Type B pancreatic cell (in vitro differentiated cells): Measurements from ENCODE around the gene EPPIN. TPM values are rescaled to one million over a fixed set of nuclear protein-coding genes. Genes with fewer than 3 reads are reported as not detected.

Experiments
- DNase-seq: peaks from one replicate; pipeline ENCODE4 v3.0.0; 2021; ENCODE audit warnings: mixed read lengths; ENCODE audit not compliant: unreplicated experiment; ENCODE audit errors: extremely low spot score
- H3K27ac Mint-ChIP-seq: 2 replicates; pipeline ENCODE4 v1.8.0; 2021; ENCODE audit warnings: mild to moderate bottlenecking, mixed read lengths
- H3K27me3 Mint-ChIP-seq: 2 replicates; pipeline ENCODE4 v1.8.0; 2021; ENCODE audit warnings: mixed read lengths
- H3K36me3 Mint-ChIP-seq: 2 replicates; pipeline ENCODE4 v1.8.0; 2021; ENCODE audit warnings: mixed read lengths
- H3K4me1 Mint-ChIP-seq: one replicate; pipeline ENCODE4 v1.8.0; 2021; ENCODE audit warnings: mixed read lengths; ENCODE audit not compliant: unreplicated experiment
- H3K4me3 Mint-ChIP-seq: 2 replicates; pipeline ENCODE4 v1.8.0; 2021; ENCODE audit warnings: mild to moderate bottlenecking, mixed read lengths
- H3K9me3 Mint-ChIP-seq: 2 replicates; pipeline ENCODE4 v1.8.0; 2021; ENCODE audit warnings: mixed read lengths
- total RNA-seq: library from RNA; stranded (reverse); gene quantifications from 2 replicates; pipeline ENCODE4 v1.2.1, GENCODE V29; 2021; ENCODE audit warnings: low replicate concordance
- TF ChIP-seq, protein P1 (sequence below): fragments of 200-600 bp; sonication (generic); conservative IDR thresholded peaks from 2 replicates; pipeline ENCODE4 v1.5.0; 2021; ENCODE audit warnings: antibody characterized with exemption, mild to moderate bottlenecking

The EPPIN gene
- total RNA-seq, 1 donor from 2014 or later = not detected

DNA sequence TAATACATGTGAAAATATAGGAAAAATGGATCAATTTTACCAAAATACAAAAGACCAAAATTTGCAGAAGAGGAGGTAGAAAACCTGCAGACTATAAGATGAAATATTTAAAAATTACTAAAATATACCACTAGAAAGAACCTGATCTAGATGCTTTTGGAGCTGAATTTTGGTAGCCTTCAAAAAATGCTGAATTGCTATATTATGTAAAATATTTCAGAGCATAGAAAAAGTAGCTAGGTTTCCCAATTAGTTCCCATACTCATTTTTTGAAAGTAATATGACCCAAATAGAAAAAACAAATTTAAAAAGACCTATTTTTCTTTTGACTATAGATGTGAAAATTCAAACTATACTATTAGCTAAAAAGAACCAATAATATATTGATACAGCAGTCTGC, 3.6 kb upstream of the EPPIN start:
- Mint-ChIP-seq H3K9me3 (no peaks in the 10 kb centered on the region), H3K4me1 (no peaks in the 10 kb centered on the region), H3K36me3 (no peaks in the 10 kb centered on the region), H3K27ac (no peak overlapping the region), H3K27me3 (peaks cover 46% of the 10 kb centered on the region), H3K4me3 (no peak overlapping the region)
- TF ChIP-seq, protein P1, sequence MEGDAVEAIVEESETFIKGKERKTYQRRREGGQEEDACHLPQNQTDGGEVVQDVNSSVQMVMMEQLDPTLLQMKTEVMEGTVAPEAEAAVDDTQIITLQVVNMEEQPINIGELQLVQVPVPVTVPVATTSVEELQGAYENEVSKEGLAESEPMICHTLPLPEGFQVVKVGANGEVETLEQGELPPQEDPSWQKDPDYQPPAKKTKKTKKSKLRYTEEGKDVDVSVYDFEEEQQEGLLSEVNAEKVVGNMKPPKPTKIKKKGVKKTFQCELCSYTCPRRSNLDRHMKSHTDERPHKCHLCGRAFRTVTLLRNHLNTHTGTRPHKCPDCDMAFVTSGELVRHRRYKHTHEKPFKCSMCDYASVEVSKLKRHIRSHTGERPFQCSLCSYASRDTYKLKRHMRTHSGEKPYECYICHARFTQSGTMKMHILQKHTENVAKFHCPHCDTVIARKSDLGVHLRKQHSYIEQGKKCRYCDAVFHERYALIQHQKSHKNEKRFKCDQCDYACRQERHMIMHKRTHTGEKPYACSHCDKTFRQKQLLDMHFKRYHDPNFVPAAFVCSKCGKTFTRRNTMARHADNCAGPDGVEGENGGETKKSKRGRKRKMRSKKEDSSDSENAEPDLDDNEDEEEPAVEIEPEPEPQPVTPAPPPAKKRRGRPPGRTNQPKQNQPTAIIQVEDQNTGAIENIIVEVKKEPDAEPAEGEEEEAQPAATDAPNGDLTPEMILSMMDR = no peak
- DNase-seq = no peak

DNA sequence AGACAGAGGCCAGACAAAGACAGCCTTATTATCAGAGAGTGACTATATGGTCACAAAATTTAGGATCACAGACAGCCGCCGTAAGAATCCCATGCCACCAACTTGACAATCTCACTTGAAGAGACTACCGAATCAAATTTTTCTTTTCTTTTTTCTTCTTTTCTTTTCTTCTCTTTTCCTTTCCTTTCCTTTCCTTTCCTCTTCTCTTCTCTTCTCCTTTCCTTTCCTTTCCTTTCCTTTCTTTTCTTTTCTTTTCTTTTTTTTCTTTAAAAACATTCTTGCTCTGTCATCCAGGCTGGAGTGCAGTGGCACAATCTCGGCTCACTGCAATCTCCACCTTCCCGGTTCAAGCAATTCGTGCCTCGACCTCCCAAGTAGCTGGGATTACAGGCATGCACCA, 1.2 kb upstream of the EPPIN start:
- Mint-ChIP-seq H3K9me3 (peaks cover 5% of the 10 kb centered on the region), H3K36me3 (peaks cover 4% of the 10 kb centered on the region), H3K27me3 (peaks cover 62% of the 10 kb centered on the region), H3K4me3 (no peak overlapping the region), H3K4me1 (no peaks in the 10 kb centered on the region), H3K27ac (no peak overlapping the region)
- no peak for DNase-seq
- TF ChIP-seq, protein P1 = no peak

DNA sequence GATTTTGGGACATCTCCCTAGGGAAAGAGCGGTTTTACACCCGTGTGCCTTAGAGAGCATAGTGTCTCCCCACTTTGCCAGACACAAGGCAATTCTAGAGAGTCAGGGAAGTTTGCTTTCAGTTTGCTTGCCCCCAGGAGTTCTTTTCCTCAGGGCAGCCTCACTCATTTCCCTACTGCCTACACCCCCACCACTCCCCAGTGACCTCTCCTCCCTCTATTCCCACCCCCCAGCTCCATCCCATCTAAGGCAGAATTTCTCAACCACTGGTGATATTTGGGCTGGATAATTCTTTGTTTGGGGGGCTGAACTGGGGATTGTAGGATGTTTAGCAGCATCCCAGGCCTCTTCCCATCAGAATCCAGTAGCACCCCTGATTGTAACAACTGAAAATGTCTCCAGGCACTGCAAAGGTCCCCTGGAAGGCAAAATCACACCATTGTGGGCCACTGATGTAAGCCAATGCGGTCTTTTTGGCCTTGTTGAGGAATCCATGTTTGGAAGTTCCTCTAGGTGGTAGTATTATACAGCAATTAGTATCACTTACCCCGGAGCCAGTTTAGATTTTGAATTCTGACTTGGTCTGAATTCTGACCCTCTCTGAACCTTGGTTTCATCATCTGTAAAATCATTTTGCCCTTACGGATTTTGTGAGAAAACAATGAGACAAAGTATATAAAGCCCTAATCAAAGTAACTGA, 1.3 kb downstream of the EPPIN start:
- peaks cover 4% of the 10 kb centered on the region for H3K36me3 Mint-ChIP-seq
- peaks cover 5% of the 10 kb centered on the region for H3K9me3 Mint-ChIP-seq
- no peak overlapping the region for H3K4me3 Mint-ChIP-seq
- no peak for DNase-seq
- peak overlapping the region; percentile 57 for H3K27ac Mint-ChIP-seq
- no peaks in the 10 kb centered on the region for H3K4me1 Mint-ChIP-seq
- H3K27me3 Mint-ChIP-seq = peaks cover 68% of the 10 kb centered on the region
- TF ChIP-seq, protein P1 = peak; percentile 68

DNA sequence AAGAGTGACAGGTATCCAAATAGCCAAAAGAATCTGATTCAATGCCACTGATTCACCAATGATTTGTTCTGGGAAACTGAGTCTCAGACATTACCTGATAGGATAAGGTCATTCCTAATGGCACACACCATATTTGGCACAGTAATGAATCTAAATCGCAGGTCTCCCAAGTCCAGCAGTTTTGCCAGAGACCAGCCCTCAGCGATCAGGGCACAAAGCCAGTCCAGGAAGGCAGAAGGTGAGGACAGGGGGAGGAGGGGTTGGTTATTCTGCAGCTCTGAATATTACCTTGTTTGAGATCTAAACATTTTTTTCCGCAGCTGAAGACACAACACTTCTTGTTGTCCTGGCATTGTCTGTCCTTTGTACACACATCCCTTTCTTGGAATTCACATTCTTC, 1.9 kb downstream of the EPPIN start:
- H3K9me3 Mint-ChIP-seq = peaks cover 5% of the 10 kb centered on the region
- H3K4me1 Mint-ChIP-seq = no peaks in the 10 kb centered on the region
- TF ChIP-seq, protein P1 = no peak
- peaks cover 4% of the 10 kb centered on the region for H3K36me3 Mint-ChIP-seq
- no peak overlapping the region for H3K27ac Mint-ChIP-seq
- no peak overlapping the region for H3K4me3 Mint-ChIP-seq
- DNase-seq = no peak
- H3K27me3 Mint-ChIP-seq = peaks cover 69% of the 10 kb centered on the region

DNA sequence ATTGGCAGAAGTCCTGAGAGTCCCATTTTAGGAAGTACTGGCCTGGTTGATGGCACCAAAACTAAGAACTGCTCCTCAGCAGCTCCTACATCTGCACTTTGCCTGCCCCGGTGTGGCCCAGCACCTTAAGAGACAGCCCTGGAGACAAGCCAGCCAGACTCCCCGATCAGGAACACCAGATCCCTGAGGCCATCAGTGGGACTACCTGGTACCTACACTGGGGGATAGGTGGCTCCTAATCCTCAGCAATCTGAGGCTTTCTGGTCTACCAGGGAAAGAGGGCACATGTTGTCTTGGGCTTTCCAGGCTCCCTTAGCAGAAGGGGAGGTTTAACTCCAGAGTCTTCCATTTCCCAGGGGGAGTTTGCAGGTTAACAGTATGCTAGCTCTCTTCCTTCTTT, 7.8 kb downstream of the EPPIN start, which contains the start of gene WFDC6:
WFDC6 (minus strand) TSS at position 101 of the 400 bp plus-strand sequence; CDS start at position 26, 75 bp downstream.
- Mint-ChIP-seq H3K4me1 (no peaks in the 10 kb centered on the region), H3K36me3 (peaks cover 4% of the 10 kb centered on the region), H3K4me3 (no peak within 1 kb of the TSS), H3K9me3 (peaks cover 5% of the 10 kb centered on the region), H3K27ac (no peak within 1 kb of the TSS), H3K27me3 (peaks cover 46% of the 10 kb centered on the region)
- no peak for DNase-seq
- TF ChIP-seq, protein P1 = no peak
